Left cardiac atrium (tissue), 4 donors: Measurements from ENCODE around the gene ZNRF2. TPM values are rescaled to one million over a fixed set of nuclear protein-coding genes. Genes with fewer than 3 reads are reported as not detected.

ENCODE experiments used
- ATAC-seq, 2 donors: fragments of 200-7000 bp; cut with Tn5 transposase; one replicate each; pipeline ENCODE4 v1.9.1; 2020; ENCODE audit warnings: mild to moderate bottlenecking in 2 of 2, moderate library complexity in 2 of 2
- DNase-seq: peaks from one replicate; pipeline ENCODE4 v3.0.0-alpha.2; 2020
- intact Hi-C, 2 donors: fragments of 100-400 bp; cut with DNase I; formaldehyde crosslinking; loops; one replicate each; pipeline versions ENCODE4 v1.14.1 to v1.15.1; 2022 to 2023
- total RNA-seq, 2 donors: library from RNA; stranded (reverse); fragmentation: NEBNext Ultra II Directional; extraction: Animal tissue kit (Norgen Biotek cat#: 25700); gene quantifications; one replicate each; pipeline ENCODE4 v1.2.1, GENCODE V29; 2021
- donor health status: DM: no; HTN: yes; CAD: no.
- donor health status: DM: no; HTN: yes; CAD: no; lungs with severe emphysema.
- donor health status: DM: yes; HTN: yes; CAD: no.
- donor health status: Dilated cardiomyopathy.

ZNRF2 gene
- total RNA-seq, 2 donors from 2014 or later, result 7.7 to 10.2 TPM

GRCh38 chr7:30335763-30336487 lies 51.5 kb downstream of the ZNRF2 start:
- intact Hi-C loops, result no loop called here
- ATAC-seq (no peak), DNase-seq (no peak)

GRCh38 chr7:30344513-30344912 lies 60.1 kb downstream of the ZNRF2 start:
- DNase-seq (no peak), ATAC-seq (no peak)
- intact Hi-C loops, result no loop called here

GRCh38 chr7:30347226-30348082 lies 63.1 kb downstream of the ZNRF2 start:
- intact Hi-C loops, result no loop called here
- DNase-seq (no peak), ATAC-seq (no peak)

- no peak for DNase-seq
- ATAC-seq, result peak; percentile 67 to 70
- intact Hi-C loops, result no loop called here
Measured at GRCh38 chr7:30348083-30348560, 63.7 kb downstream of the ZNRF2 start.

- DNase-seq (no peak), ATAC-seq (no peak)
- intact Hi-C loops, result no loop called here
Measured at GRCh38 chr7:30349170-30349569, 64.8 kb downstream of the ZNRF2 start.

GRCh38 chr7:30349816-30350215 lies 65.4 kb downstream of the ZNRF2 start:
- ATAC-seq (no peak), DNase-seq (no peak)
- intact Hi-C loops, result no loop called here

- ATAC-seq, result no peak
- DNase-seq, result no peak
- intact Hi-C loops, result no loop called here
Measured at GRCh38 chr7:30351286-30351685, 66.9 kb downstream of the ZNRF2 start.

GRCh38 chr7:30351724-30352123 lies 67.3 kb downstream of the ZNRF2 start:
- intact Hi-C loops, result no loop called here
- no peak for ATAC-seq
- DNase-seq, result no peak

GRCh38 chr7:30352169-30352568 lies 67.8 kb downstream of the ZNRF2 start:
- no peak for DNase-seq
- intact Hi-C loops, result no loop called here
- ATAC-seq, result no peak

- DNase-seq, result no peak
- intact Hi-C loops, result no loop called here
- ATAC-seq, result no peak
Measured at GRCh38 chr7:30353532-30353931, 69.1 kb downstream of the ZNRF2 start.

- ATAC-seq (no peak), DNase-seq (no peak)
- intact Hi-C loops, result no loop called here
Measured at GRCh38 chr7:30353932-30354607, 69.7 kb downstream of the ZNRF2 start.

- DNase-seq (no peak), ATAC-seq (no peak)
- intact Hi-C loops, result no loop called here
Measured at GRCh38 chr7:30354791-30355190, 70.4 kb downstream of the ZNRF2 start.

GRCh38 chr7:30359957-30360356 lies 75.6 kb downstream of the ZNRF2 start:
- ATAC-seq (no peak), DNase-seq (no peak)
- intact Hi-C loops, result no loop called here

GRCh38 chr7:30363778-30364563 lies 79.6 kb downstream of the ZNRF2 start:
- intact Hi-C loops, result no loop called here
- no peak for DNase-seq
- no peak for ATAC-seq

- intact Hi-C loops, result no loop called here
- ATAC-seq (no peak), DNase-seq (no peak)
Measured at GRCh38 chr7:30364773-30365172, 80.4 kb downstream of the ZNRF2 start.

- DNase-seq (no peak), ATAC-seq (no peak)
- intact Hi-C loops, result no loop called here
Measured at GRCh38 chr7:30365621-30366020, 81.2 kb downstream of the ZNRF2 start.

GRCh38 chr7:30366606-30367005 lies 82.2 kb downstream of the ZNRF2 start:
- intact Hi-C loops, result no loop called here
- no peak for ATAC-seq

GRCh38 chr7:30367561-30367960 lies 83.2 kb downstream of the ZNRF2 start:
- intact Hi-C loops, result no loop called here
- ATAC-seq (no peak), DNase-seq (no peak)

More at GRCh38 chr7:30366606-30367005, 82.2 kb downstream of the ZNRF2 start:
- no peak for DNase-seq

- DNase-seq (no peak), ATAC-seq (no peak)
- intact Hi-C loops, result no loop called here
Measured at GRCh38 chr7:30369879-30370278, 85.5 kb downstream of the ZNRF2 start.
